GM13976 (cell line): ENCODE results near the gene MYRF.

Experiments
- DNase-seq: peaks from one replicate; pipeline ENCODE4 v3.0.0; 2012; ENCODE audit warnings: low spot score
- in situ Hi-C: fragments of 300-500 bp; cut with MboI; formaldehyde crosslinking; loops from one replicate; pipeline ENCODE4 v1.12.0; 2022; ENCODE audit warnings: low sequenced_read_pairs, mixed read lengths, inconsistent platforms; ENCODE audit not compliant: unreplicated experiment
- TF ChIP-seq, protein P1 (sequence below): IDR thresholded peaks from 2 replicates; pipeline ENCODE4 v1.5.1; 2012; ENCODE audit warnings: borderline replicate concordance, mild to moderate bottlenecking; ENCODE audit not compliant: insufficient read depth; ENCODE audit errors: extremely low read depth, missing control alignments, control extremely low read depth

The MYRF gene

DNA sequence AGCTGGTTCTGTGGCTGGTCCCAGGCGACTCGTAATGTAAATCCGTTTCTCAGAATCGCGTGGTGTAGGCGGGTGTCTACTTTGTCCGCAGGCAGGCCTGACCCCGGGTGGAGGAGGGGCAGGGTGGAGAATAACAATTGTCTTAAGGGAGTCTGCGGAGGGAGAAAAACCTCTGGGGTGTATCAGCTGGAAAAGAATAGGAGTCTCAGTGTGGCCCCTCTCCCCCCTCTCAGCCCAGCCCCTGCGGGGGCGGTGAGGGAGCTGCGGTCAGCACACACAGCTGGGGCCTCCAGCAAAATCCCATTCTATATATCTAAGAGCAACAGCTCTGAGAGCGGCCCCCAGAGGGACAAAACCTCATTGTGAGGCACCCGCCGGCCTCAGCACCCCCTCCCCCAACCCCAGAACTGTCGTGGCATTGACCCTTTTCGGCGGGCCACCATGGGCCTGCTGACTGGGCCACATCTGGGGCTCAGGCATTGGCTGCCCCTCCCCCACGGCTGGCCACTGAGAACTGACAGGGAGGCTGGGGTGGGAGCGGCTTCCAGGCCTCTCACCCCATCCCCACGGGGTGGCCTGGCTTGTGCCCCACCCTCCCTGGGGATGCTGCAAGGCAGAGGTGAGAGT lies 2.7 kb upstream of the MYRF start:
- in situ Hi-C loops = no loop called here
- TF ChIP-seq, protein P1, sequence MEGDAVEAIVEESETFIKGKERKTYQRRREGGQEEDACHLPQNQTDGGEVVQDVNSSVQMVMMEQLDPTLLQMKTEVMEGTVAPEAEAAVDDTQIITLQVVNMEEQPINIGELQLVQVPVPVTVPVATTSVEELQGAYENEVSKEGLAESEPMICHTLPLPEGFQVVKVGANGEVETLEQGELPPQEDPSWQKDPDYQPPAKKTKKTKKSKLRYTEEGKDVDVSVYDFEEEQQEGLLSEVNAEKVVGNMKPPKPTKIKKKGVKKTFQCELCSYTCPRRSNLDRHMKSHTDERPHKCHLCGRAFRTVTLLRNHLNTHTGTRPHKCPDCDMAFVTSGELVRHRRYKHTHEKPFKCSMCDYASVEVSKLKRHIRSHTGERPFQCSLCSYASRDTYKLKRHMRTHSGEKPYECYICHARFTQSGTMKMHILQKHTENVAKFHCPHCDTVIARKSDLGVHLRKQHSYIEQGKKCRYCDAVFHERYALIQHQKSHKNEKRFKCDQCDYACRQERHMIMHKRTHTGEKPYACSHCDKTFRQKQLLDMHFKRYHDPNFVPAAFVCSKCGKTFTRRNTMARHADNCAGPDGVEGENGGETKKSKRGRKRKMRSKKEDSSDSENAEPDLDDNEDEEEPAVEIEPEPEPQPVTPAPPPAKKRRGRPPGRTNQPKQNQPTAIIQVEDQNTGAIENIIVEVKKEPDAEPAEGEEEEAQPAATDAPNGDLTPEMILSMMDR = no peak
- no peak for DNase-seq

DNA sequence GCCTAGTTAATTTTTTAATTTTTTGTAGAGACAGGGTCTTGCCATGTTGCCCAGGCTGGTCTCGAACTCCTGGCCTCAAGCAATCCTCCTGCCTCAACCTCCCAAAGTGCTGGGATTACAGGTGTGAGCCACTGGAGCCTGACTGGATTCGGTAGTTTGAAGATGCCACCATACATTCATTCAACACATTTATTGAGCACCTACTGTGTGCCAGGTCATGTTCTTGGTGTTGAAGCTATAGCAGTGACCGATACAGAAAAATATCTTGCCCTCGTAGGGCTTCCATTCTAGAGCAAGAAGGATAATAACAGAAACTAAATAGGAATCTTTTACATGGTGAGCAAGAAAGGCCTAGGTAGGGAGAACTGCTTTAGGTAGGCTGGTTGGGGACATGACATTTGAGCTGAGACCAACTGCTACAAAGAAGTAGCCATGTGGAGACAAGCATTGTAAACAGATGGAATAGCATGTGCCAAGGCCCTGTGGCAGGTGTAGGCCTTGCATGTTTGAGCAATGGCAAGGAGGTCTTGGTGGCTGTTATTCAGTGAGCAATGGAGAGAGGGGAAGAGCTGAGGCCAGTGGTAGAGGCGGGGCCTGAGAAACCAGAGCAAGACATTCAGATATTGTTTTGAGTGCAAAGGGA lies 1.7 kb upstream of the MYRF start:
- TF ChIP-seq, protein P1 = no peak
- no peak for DNase-seq
- in situ Hi-C loops = no loop called here

DNA sequence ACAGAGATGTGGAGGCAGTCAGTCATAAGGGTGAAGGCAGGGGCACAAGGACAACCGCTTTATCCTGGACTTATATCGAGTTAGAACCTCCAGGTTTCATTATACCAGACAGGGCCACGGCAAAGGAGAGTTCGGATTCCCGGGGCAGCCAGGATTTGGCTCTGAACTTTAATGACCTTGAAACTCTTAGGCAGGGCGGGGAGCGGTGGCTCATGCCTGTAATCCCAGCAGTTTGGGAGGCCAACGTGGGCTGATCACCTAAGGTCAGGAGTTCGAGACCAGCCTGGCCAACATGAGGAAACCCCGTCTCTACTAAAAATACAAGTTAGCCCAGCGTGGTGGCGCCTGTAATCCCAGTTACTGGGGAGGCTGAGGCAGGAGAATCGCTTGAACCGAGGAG lies 1.1 kb upstream of the MYRF start:
- in situ Hi-C loops = no loop called here
- DNase-seq = no peak
- TF ChIP-seq, protein P1 = no peak

DNA sequence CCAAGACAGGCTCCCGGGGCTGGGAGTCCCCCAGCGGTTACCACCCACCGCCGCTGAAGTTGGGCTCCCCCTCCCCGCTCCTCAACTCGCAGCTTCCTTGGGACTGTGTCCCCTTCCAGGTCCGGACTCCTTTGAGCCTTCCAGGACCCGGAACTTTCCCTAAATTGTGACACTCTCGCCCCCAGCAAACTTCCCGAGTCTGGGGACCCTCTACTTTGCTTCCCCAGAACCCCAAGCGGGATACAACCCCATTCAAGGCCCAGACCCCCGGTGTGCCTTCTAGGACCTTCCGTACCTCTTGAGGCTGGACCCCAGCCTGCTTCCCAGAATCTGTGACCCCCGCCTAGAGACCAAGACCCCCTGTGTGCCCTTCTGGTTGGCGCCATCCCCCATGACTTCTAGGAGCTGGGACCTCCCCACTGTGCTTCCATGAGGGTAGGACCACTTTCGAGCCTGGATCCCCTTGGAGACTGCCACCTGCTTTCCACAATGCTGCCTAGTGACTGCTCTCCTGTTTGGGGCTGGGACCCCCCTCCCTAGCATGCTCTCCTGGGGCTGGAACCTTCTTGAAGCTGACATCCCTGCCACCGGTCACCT lies 587 bp downstream of the MYRF start:
- TF ChIP-seq, protein P1 = no peak
- DNase-seq = no peak
- in situ Hi-C loops = no loop called here

DNA sequence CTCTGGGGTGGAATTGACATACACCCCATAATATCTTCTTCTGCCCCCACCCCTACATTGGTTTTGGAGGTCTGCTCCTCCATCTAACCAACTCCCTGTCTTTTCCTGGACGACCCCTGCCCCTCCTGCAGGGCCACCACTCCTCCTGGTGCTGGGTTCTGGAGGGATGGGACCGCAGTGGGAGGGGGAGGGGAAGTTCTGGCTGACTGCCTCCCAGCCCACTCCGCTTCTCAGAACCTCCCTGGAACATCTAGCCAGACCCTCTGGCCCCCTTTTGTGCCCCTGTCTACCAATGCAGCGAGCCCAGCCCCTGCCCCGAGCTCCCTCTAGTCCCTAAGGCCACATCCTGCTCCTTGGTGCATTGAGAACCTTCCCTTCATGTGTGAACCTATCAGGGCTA lies 1.2 kb downstream of the MYRF start:
- in situ Hi-C loops = no loop called here
- TF ChIP-seq, protein P1 = no peak
- DNase-seq = no peak

DNA sequence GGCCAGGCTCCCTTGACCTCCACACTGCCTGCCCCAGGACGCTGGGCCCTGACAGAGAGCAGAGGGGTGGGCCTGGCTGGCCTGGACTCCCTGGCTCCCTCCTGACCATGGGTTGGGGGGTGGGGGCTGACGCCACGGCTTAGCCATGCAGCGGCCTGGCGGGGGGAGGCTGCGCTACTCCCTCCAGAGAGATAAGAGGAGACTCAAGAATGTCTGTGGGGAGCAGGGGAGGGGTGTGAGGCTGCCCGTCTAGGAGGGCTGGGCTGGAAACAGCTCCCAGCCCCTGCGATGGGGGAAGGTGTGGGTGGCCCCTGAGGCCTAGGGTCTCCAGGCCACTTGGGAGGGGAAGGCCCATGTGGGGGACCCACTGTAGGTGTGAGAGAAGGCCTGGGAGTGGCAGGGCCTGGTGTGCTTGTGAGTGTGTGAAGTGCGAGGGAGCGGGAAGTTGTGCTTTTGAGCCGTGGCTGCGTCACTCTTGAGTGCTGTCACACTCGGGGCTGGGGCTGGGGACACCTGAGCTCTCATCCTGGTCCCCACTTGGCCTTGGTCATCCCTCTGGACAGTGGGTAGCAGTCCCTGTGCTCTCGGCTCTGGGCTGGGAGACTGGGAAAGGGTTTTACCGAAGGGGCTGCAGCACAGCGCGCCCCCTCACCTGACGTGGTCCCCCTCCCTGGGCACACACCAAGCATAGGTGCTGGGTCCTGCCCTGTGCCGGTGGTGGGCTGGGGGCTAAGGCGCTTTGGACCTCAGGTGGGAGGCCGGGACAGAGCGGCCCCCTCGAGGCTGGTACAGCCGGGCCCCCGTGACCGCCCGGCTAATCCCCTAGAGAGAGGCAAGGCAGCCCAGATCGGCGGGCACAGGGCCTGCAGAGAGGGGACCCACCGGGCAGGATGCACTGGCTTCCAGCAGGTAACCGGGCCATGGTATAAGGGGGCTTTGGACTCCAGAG lies 2.4 kb downstream of the MYRF start:
- DNase-seq = no peak
- in situ Hi-C loops = no loop called here
- TF ChIP-seq, protein P1 = no peak
